ENCODE data around the gene NEK1. TPM values are rescaled to one million over a fixed set of nuclear protein-coding genes. Genes with fewer than 3 reads are reported as not detected.

Gene NEK1
- total RNA-seq, 4 donors from 2014 or later = 15.5 to 31.2 (median 20.3) TPM

- TF ChIP-seq CTCF (IDR thresholded peaks at IDR 0.05) = peak in 5 of 6 experiments; percentile 30 to 76 (median 47)
- TF ChIP-seq POLR2A (IDR thresholded peaks at IDR 0.05) = no peak
- WGBS, 2 donors = 17 to 25% methylated on average over 7 of the region's 7 CpGs
- Histone ChIP-seq H3K9me3 (no peaks in the 10 kb centered on the region), H3K27ac (no peak overlapping the region), H3K27me3 (no peaks in the 10 kb centered on the region), H3K4me1 (peaks cover 3 to 4% of the 10 kb centered on the region in 2 donors), H3K36me3 (no peaks in the 10 kb centered on the region), H3K4me3 (replicated peaks in 1 of 3) (no peak overlapping the region)
- intact Hi-C loops (cut with DNase I) = loop anchor here (5.0 kb wide), 2 partner anchors 459 to 559 kb away; no protein-coding TSS in a partner anchor
- DNase-seq = peak; percentile 29 to 37
Measured at GRCh38 chr4:169485791-169486742, 126.3 kb downstream of the NEK1 start.

GRCh38 chr4:169485086-169485485 is 127.3 kb downstream of the NEK1 start:
- intact Hi-C loops (cut with DNase I) = loop anchor here (5.0 kb wide), 2 partner anchors 458 to 558 kb away; no protein-coding TSS in a partner anchor
- H3K9me3 ChIP-seq = no peaks in the 10 kb centered on the region
- H3K36me3 ChIP-seq = no peaks in the 10 kb centered on the region
- H3K4me3 ChIP-seq (replicated peaks in 1 of 3) = no peak overlapping the region
- no peak for DNase-seq
- H3K27me3 ChIP-seq = no peaks in the 10 kb centered on the region
- peaks cover 3 to 4% of the 10 kb centered on the region in 2 donors for H3K4me1 ChIP-seq
- TF ChIP-seq CTCF (IDR thresholded peaks at IDR 0.05) = no peak
- no peak for TF ChIP-seq POLR2A (IDR thresholded peaks at IDR 0.05)
- H3K27ac ChIP-seq = no peak overlapping the region

GRCh38 chr4:169484485-169484884 is 127.9 kb downstream of the NEK1 start:
- Histone ChIP-seq H3K4me3 (replicated peaks in 1 of 3) (no peak overlapping the region), H3K27me3 (no peaks in the 10 kb centered on the region), H3K4me1 (peaks cover 3 to 4% of the 10 kb centered on the region in 2 donors), H3K36me3 (no peaks in the 10 kb centered on the region), H3K27ac (no peak overlapping the region), H3K9me3 (no peaks in the 10 kb centered on the region)
- DNase-seq = no peak
- no peak for TF ChIP-seq POLR2A (IDR thresholded peaks at IDR 0.05)
- TF ChIP-seq CTCF (IDR thresholded peaks at IDR 0.05) = no peak
- 67 to 75% methylated on average over 3 of the region's 3 CpGs for WGBS, 2 donors
- intact Hi-C loops (cut with DNase I) = no loop called here

- no peaks in the 10 kb centered on the region for H3K27me3 ChIP-seq
- H3K27ac ChIP-seq = no peak overlapping the region
- no peak for DNase-seq
- intact Hi-C loops (cut with DNase I) = no loop called here
- H3K4me3 ChIP-seq (replicated peaks in 1 of 3) = no peak overlapping the region
- H3K9me3 ChIP-seq = no peaks in the 10 kb centered on the region
- TF ChIP-seq CTCF (IDR thresholded peaks at IDR 0.05) = no peak
- TF ChIP-seq POLR2A (IDR thresholded peaks at IDR 0.05) = no peak
- WGBS, 2 donors = 89 to 91% methylated on average over 3 of the region's 3 CpGs
- no peaks in the 10 kb centered on the region for H3K36me3 ChIP-seq
- no peaks in the 10 kb centered on the region for H3K4me1 ChIP-seq
Measured at GRCh38 chr4:169464080-169464479, 148.3 kb downstream of the NEK1 start.

GRCh38 chr4:169460081-169460480 is 152.3 kb downstream of the NEK1 start:
- Histone ChIP-seq H3K9me3 (no peaks in the 10 kb centered on the region), H3K4me1 (no peaks in the 10 kb centered on the region), H3K27ac (no peak overlapping the region), H3K36me3 (no peaks in the 10 kb centered on the region), H3K27me3 (no peaks in the 10 kb centered on the region), H3K4me3 (replicated peaks in 1 of 3) (no peak overlapping the region)
- intact Hi-C loops (cut with DNase I) = no loop called here
- no peak for TF ChIP-seq CTCF (IDR thresholded peaks at IDR 0.05)
- TF ChIP-seq POLR2A (IDR thresholded peaks at IDR 0.05) = no peak
- WGBS, 2 donors = 96 to 97% methylated on average over 7 of the region's 7 CpGs
- DNase-seq = no peak
